ENCODE data around the gene DAZAP2. TPM values are rescaled to one million over a fixed set of nuclear protein-coding genes. Genes with fewer than 3 reads are reported as not detected.

DAZAP2 gene
- total and polyA plus RNA-seq, 2 of the 13 experiments (the other 11 are each of a cell fraction or from before 2014, with no cell fraction given) = 64.5 to 222 TPM

GRCh38 chr12:51217968-51218606, 20.5 kb upstream of the DAZAP2 start, which contains the start of gene POU6F1 (continued):
- 0 out of 2 replicates have a peak, but pooled peaks have one; percentile 21 for TF ChIP-seq ZNF580 (CRISPR knock-in tag; IDR thresholded peaks at IDR 0.05; ENCODE audit: borderline replicate concordance, low read depth)
- peak; percentile 35; the same call in 1 of the 2 replicates for TF ChIP-seq YEATS4 (CRISPR knock-in tag; IDR thresholded peaks at IDR 0.05; ENCODE audit: borderline replicate concordance)
- no peak for TF ChIP-seq ZNF280D (CRISPR knock-in tag; IDR thresholded peaks at IDR 0.05)
- TF ChIP-seq ZFP90 (CRISPR knock-in tag; IDR thresholded peaks at IDR 0.05; ENCODE audit: borderline replicate concordance) = no peak
- TF ChIP-seq ZNF761 (CRISPR knock-in tag; conservative IDR thresholded peaks at IDR 0.05) = no peak
- 0 out of 2 replicates have a peak, but pooled peaks have one; percentile 26 for TF ChIP-seq HDAC1 (CRISPR knock-in tag; IDR thresholded peaks at IDR 0.05)
- TF ChIP-seq ZNF777 (CRISPR knock-in tag; IDR thresholded peaks at IDR 0.05) = 0 out of 2 replicates have a peak, but pooled peaks have one; percentile 42
- no peak for TF ChIP-seq SKIL (CRISPR knock-in tag; IDR thresholded peaks at IDR 0.05; ENCODE audit: borderline replicate concordance)
- TF ChIP-seq LCORL (IDR thresholded peaks at IDR 0.05) = no peak
- TF ChIP-seq LCORL (CRISPR knock-in tag; IDR thresholded peaks at IDR 0.05) = peak; percentile 49; the same call in 1 of the 2 replicates
- peak; percentile 35; the same call in 1 of the 2 replicates for TF ChIP-seq KDM2A (CRISPR knock-in tag; IDR thresholded peaks at IDR 0.05; ENCODE audit: borderline replicate concordance, low read depth)
- TF ChIP-seq ZNF639 (CRISPR knock-in tag; conservative IDR thresholded peaks at IDR 0.05) = no peak
- TF ChIP-seq IRF1 (CRISPR knock-in tag; IDR thresholded peaks at IDR 0.05; ENCODE audit: low read depth) = no peak
- no peak for TF ChIP-seq NFE2 (CRISPR knock-in tag; IDR thresholded peaks at IDR 0.05)
- TF ChIP-seq ZBTB46 (CRISPR knock-in tag; IDR thresholded peaks at IDR 0.05; ENCODE audit: borderline replicate concordance) = no peak
- TF ChIP-seq KDM6A (CRISPR knock-in tag; IDR thresholded peaks at IDR 0.05; ENCODE audit: low read depth) = no peak
- no peak for TF ChIP-seq TCF7L2 (IDR thresholded peaks at IDR 0.05; ENCODE audit: low read depth, low read length)
- no peak for TF ChIP-seq ZFP41 (CRISPR knock-in tag; IDR thresholded peaks at IDR 0.05; ENCODE audit: borderline replicate concordance)
- TF ChIP-seq ZEB1 (IDR thresholded peaks at IDR 0.05; ENCODE audit: insufficient replicate concordance, low read depth) = no peak
- TF ChIP-seq PHF8 (CRISPR knock-in tag; IDR thresholded peaks at IDR 0.05) = peak; percentile 41

Data from HepG2 (cell line).